Thymus (tissue), 14 donors: ENCODE measurements around the gene ABHD4. TPM values are rescaled to one million over a fixed set of nuclear protein-coding genes. Genes with fewer than 3 reads are reported as not detected.

Source experiments
- DNase-seq, 9 donors: peaks; one replicate each; pipeline ENCODE4 v3.0.0-alpha.2; 2013; ENCODE audit warnings: low spot score in 9 of 9, low read depth in 6 of 9, missing footprints in 1 of 9
- H3K27ac ChIP-seq, 2 donors: one replicate each; pipeline ENCODE4 v1.5.1; 2013; ENCODE audit warnings: control low read depth in 1 of 2, low read depth in 1 of 2, low read length in 1 of 2, mild to moderate bottlenecking in 1 of 2, moderate library complexity in 1 of 2
- H3K27me3 ChIP-seq, 2 donors: one replicate each; pipeline ENCODE4 v1.5.1; 2013; ENCODE audit warnings: low read length in 1 of 2; ENCODE audit not compliant: control insufficient read depth in 2 of 2, insufficient read depth in 1 of 2
- H3K36me3 ChIP-seq, 2 donors: one replicate each; pipeline ENCODE4 v1.5.1; 2013; ENCODE audit warnings: low read length in 1 of 2, mild to moderate bottlenecking in 1 of 2, moderate library complexity in 1 of 2; ENCODE audit not compliant: control insufficient read depth in 2 of 2, insufficient read depth in 2 of 2
- H3K4me1 ChIP-seq, 2 donors: one replicate each; pipeline ENCODE4 v1.5.1; 2013; ENCODE audit warnings: low read length in 2 of 2; ENCODE audit not compliant: control insufficient read depth in 2 of 2, insufficient read depth in 2 of 2
- H3K4me3 ChIP-seq, 2 donors: one replicate each; pipeline ENCODE4 v1.5.1; 2013; ENCODE audit warnings: low read length in 2 of 2, control low read depth in 1 of 2, mild to moderate bottlenecking in 1 of 2
- H3K9me3 ChIP-seq, 2 donors: one replicate each; pipeline ENCODE4 v1.5.1; 2013; ENCODE audit warnings: low read length in 1 of 2, mild to moderate bottlenecking in 1 of 2; ENCODE audit not compliant: control insufficient read depth in 2 of 2, insufficient read depth in 1 of 2
- WGBS: extraction: QIAGEN DNeasy Blood & Tissue Kit; methylation state at CpG from one replicate; pipeline ENCODE4 v1.1.7; 2013; 5-methylcytosine and 5-hydroxymethylcytosine counted together
- long read RNA-seq, 10 donors: transcript quantifications; one replicate each; lab custom pipeline, GENCODE V29; 2026
- polyA plus RNA-seq: library from polyadenylated mRNA; stranded (reverse); fragments of 200-250 nt; gene quantifications from one replicate; pipeline ENCODE4 v1.2.3, GENCODE V29; 2013
- total RNA-seq: library from RNA; stranded (reverse); fragments of 120-200 nt; gene quantifications from one replicate; pipeline ENCODE4 v1.2.4, GENCODE V29; 2013
- donor health status: healthy.

ABHD4 gene
- total RNA-seq (3.4 TPM), polyA plus RNA-seq (9.3 TPM)
- long read RNA-seq, donor 1: 0 reads
- long read RNA-seq, donor 2: 0 reads
- long read RNA-seq, donor 3, transcript ABHD4-203 (7 exons, 3,366 nt): major isoform, 7 of 8 reads
- long read RNA-seq, donor 3, partial matches to known transcripts: 0 of 8 reads
- long read RNA-seq, donor 3, other reads (novel, unspliced or antisense): 0 of 8 reads
- long read RNA-seq, donor 4, partial matches to known transcripts: 0 of 4 reads
- long read RNA-seq, donor 4, other reads (novel, unspliced or antisense): 0 of 4 reads
- long read RNA-seq, donor 5, partial matches to known transcripts: 0 of 5 reads
- long read RNA-seq, donor 5, other reads (novel, unspliced or antisense): 0 of 5 reads
- long read RNA-seq, donor 6, transcript ABHD4-203 (7 exons, 3,366 nt): major isoform, 5 of 5 reads
- long read RNA-seq, donor 6, partial matches to known transcripts: 0 of 5 reads
- long read RNA-seq, donor 6, other reads (novel, unspliced or antisense): 0 of 5 reads
- long read RNA-seq, donor 7, partial matches to known transcripts: 0 of 5 reads
- long read RNA-seq, donor 7, other reads (novel, unspliced or antisense): 0 of 5 reads
- long read RNA-seq, donor 8, partial matches to known transcripts: 0 of 1 reads
- long read RNA-seq, donor 8, other reads (novel, unspliced or antisense): 0 of 1 reads
- long read RNA-seq, donor 9, partial matches to known transcripts: 0 of 1 reads
- long read RNA-seq, donor 9, other reads (novel, unspliced or antisense): 0 of 1 reads
- long read RNA-seq, donor 10, partial matches to known transcripts: 0 of 3 reads
- long read RNA-seq, donor 10, other reads (novel, unspliced or antisense): 0 of 3 reads

- H3K27me3 ChIP-seq: peaks cover 12 to 57% of the 10 kb centered on the region in 2 donors
- peaks cover 32 to 38% of the 10 kb centered on the region in 2 donors for H3K4me1 ChIP-seq
- H3K36me3 ChIP-seq: no peaks in the 10 kb centered on the region
- H3K9me3 ChIP-seq: no peaks in the 10 kb centered on the region
- H3K4me3 ChIP-seq: peak within 1 kb of the TSS; percentile 53 to 80
- under 1% methylated on average over 49 of the region's 49 CpGs for WGBS
- H3K27ac ChIP-seq: peak within 1 kb of the TSS; percentile 2 to 79
- peak in 2 of 9 donors; percentile 30 to 49 for DNase-seq
Observed at GRCh38 chr14:22598099-22598895, at the start of gene ABHD4. Gene ABHD4, plus strand, starts transcription at chr14:22598300. Its CDS starts 7 bp downstream, at chr14:22598307.

- Histone ChIP-seq H3K9me3 (no peaks in the 10 kb centered on the region), H3K27me3 (no peaks in the 10 kb centered on the region), H3K4me1 (peaks cover 87 to 98% of the 10 kb centered on the region in 2 donors), H3K4me3 (peak overlapping the region in 1 of 2 donors; percentile 11), H3K27ac (peak overlapping the region; percentile 91 to 95), H3K36me3 (peaks cover 86 to 94% of the 10 kb centered on the region in 2 donors)
- DNase-seq: no peak
- 88% methylated on average over 6 of the region's 6 CpGs for WGBS
Observed at GRCh38 chr14:22549324-22549962, 48.7 kb upstream of the ABHD4 start.

- H3K4me3 ChIP-seq: peak overlapping the region; percentile 1 to 11
- H3K4me1 ChIP-seq: peaks cover 87 to 98% of the 10 kb centered on the region in 2 donors
- no peaks in the 10 kb centered on the region for H3K27me3 ChIP-seq
- 68% methylated on average over 11 of the region's 11 CpGs for WGBS
- DNase-seq: peak in 1 of 9 donors; percentile 78
- peak overlapping the region; percentile 91 to 95 for H3K27ac ChIP-seq
- peaks cover 85 to 94% of the 10 kb centered on the region in 2 donors for H3K36me3 ChIP-seq
- no peaks in the 10 kb centered on the region for H3K9me3 ChIP-seq
Observed at GRCh38 chr14:22549981-22550673, 48.0 kb upstream of the ABHD4 start.

GRCh38 chr14:22551605-22551997, 46.5 kb upstream of the ABHD4 start:
- H3K27ac ChIP-seq: peak overlapping the region; percentile 91 to 95

GRCh38 chr14:22552001-22552826, 45.9 kb upstream of the ABHD4 start:
- H3K9me3 ChIP-seq: no peaks in the 10 kb centered on the region
- 92% methylated on average over 13 of the region's 13 CpGs for WGBS
- peaks cover 68 to 78% of the 10 kb centered on the region in 2 donors for H3K36me3 ChIP-seq
- H3K4me3 ChIP-seq: no peak overlapping the region
- no peaks in the 10 kb centered on the region for H3K27me3 ChIP-seq
- H3K27ac ChIP-seq: peak overlapping the region; percentile 95 to 99
- no peak for DNase-seq
- H3K4me1 ChIP-seq: peaks cover 78 to 98% of the 10 kb centered on the region in 2 donors

More at GRCh38 chr14:22551605-22551997, 46.5 kb upstream of the ABHD4 start:
- no peak for DNase-seq
- WGBS: 64% methylated on average over 5 of the region's 5 CpGs
- no peaks in the 10 kb centered on the region for H3K9me3 ChIP-seq
- no peaks in the 10 kb centered on the region for H3K27me3 ChIP-seq
- H3K4me1 ChIP-seq: peaks cover 81 to 98% of the 10 kb centered on the region in 2 donors
- H3K36me3 ChIP-seq: peaks cover 74 to 84% of the 10 kb centered on the region in 2 donors
- H3K4me3 ChIP-seq: no peak overlapping the region

GRCh38 chr14:22552827-22553076, 45.3 kb upstream of the ABHD4 start:
- H3K36me3 ChIP-seq: peaks cover 63 to 73% of the 10 kb centered on the region in 2 donors
- 98% methylated on average over 2 of the region's 2 CpGs for WGBS
- no peak for DNase-seq
- H3K27ac ChIP-seq: peak overlapping the region; percentile 95 to 99
- no peaks in the 10 kb centered on the region for H3K9me3 ChIP-seq
- H3K4me3 ChIP-seq: no peak overlapping the region
- no peaks in the 10 kb centered on the region for H3K27me3 ChIP-seq
- peaks cover 78 to 98% of the 10 kb centered on the region in 2 donors for H3K4me1 ChIP-seq

- no peaks in the 10 kb centered on the region for H3K9me3 ChIP-seq
- peaks cover 56 to 66% of the 10 kb centered on the region in 2 donors for H3K36me3 ChIP-seq
- peaks cover 78 to 98% of the 10 kb centered on the region in 2 donors for H3K4me1 ChIP-seq
- peak overlapping the region; percentile 95 to 99 for H3K27ac ChIP-seq
- no peak for DNase-seq
- WGBS: 94% methylated on average over 5 of the region's 5 CpGs
- H3K27me3 ChIP-seq: no peaks in the 10 kb centered on the region
- no peak overlapping the region for H3K4me3 ChIP-seq
Observed at GRCh38 chr14:22553445-22553844, 44.7 kb upstream of the ABHD4 start.
